OCI-M1 (cell line): Measurements from ENCODE around the gene OXCT1.
"Not testable (repeated sequence)": the region's sequence is repeated elsewhere in the genome, so short reads cannot be mapped to it uniquely, and the experiment has no call there.

Experiments used
- DNase-seq: peaks from one replicate; lab custom pipeline; 2025; lab: John Stamatoyannopoulos, UW

Gene OXCT1

GRCh38 chr5:41773799-41774198 lies 96.4 kb downstream of the OXCT1 start:
- no peak for DNase-seq

GRCh38 chr5:41772785-41773442 lies 97.3 kb downstream of the OXCT1 start:
- no peak for DNase-seq

GRCh38 chr5:41772056-41772455 lies 98.2 kb downstream of the OXCT1 start:
- DNase-seq: no peak

DNA sequence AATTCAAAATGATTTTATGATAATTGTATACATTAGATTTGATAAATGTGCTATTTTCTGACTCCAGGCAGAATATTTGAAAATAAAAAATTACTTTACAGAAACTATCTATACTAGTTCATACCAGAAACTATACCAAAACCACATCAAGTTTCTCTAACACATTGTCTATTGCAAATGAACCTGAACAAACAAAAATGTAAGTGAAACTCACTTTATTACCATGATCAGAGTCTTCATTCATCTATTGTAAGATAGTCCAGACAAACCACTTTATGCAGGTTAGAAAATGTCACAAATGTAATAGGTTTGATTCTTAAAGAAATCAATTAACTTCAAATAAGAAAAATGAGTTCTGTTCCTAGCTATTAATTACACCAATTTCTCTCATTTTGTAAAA lies 99.4 kb downstream of the OXCT1 start:
- DNase-seq: no peak

- no peak for DNase-seq
Measured at GRCh38 chr5:41768692-41769091, 101.5 kb downstream of the OXCT1 start.

DNA sequence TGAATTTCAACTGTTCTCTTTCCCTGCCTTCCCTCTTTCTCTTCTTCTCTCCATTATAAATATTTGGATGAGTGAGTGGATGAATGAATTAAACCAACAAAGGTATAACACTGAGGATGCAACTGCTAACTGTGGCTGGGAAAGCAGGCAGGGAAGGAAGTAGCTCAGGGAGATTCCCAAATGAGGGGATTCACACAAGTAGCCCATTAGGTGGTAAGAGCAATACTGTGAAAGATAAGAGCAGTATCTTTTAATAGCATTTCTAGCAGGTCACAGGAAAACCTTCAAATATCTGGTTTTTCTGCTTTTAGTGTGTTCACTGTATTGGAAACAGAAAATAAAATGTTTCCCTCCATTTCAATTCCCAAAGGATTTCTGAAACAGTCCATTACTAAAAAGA lies 105.6 kb downstream of the OXCT1 start:
- DNase-seq: no peak

DNA sequence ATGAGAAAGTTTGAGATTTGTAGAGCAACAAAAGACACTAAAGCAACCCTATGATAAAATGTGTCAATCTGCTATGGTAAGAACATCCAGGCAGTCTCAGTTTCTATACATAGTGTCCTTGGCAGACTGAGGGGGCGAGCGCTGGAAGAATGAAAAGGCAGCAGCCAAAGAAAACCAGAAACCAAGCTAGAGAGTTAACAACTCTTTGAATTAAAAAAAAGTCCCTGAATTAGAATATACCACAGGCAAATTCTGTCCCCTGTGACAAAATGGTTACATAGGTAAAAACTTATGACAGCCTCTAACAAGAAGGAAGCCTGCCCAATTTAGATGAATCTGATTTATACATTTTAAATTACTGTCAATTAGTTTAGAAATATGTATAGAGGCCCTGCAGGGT lies 106.7 kb downstream of the OXCT1 start:
- DNase-seq: no peak

DNA sequence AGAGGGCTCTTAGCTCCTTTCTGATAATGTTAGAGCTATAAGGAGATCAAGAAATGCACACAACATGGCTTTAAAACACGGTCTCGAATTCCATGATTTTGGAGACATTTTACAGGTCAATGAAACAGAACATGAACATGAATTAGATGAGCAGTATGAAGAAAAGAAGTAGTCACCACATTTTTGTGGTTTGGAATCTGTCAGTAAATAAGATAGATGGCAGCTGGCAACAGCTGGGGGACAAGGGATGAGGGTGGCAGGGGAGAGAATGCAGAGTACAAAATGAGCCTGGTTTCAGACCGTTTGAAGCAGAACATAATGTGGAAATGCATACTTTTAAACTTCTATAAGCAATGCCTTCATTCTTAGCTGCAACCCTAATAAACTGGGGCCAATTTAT lies 107.1 kb downstream of the OXCT1 start:
- DNase-seq: no peak

DNA sequence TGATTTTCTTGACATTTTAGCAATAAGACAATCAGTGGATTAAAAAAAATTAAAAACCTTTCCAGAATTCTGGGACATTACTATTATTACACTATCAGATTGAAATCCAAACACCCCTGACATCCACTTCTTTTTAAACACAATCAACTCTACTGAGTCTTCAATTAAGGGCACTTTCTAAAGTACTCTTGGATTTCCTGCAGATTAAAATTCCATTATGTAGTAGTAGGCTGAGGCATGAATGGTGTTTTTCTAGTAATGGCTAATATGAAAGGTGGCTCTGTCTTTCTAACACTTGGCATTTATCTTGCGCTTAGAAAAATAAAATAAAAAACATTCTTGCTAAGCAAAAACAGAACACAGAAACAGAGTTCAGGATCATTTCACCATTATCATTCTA lies 107.8 kb downstream of the OXCT1 start:
- DNase-seq: no peak

DNA sequence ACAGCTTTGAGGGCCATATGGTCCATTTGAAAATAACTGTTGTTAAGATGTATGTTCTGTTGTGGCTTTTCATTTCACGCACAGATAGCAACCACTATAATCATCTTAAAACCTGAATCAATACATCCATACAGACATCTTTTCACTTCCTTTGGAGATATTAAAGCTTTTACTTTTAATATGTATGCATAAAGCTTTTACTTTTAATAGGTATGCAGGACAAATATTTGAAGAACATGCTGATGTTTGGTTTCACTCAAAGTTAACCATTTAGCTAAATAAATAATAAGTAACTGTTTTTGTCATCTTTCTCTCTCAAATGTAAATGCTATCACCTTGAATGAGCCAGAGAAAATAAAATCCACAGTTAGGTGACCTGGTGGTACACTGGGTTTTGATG lies 108.6 kb downstream of the OXCT1 start:
- no peak for DNase-seq

- DNase-seq: no peak
Measured at GRCh38 chr5:41755705-41756104, 114.5 kb downstream of the OXCT1 start.

DNA sequence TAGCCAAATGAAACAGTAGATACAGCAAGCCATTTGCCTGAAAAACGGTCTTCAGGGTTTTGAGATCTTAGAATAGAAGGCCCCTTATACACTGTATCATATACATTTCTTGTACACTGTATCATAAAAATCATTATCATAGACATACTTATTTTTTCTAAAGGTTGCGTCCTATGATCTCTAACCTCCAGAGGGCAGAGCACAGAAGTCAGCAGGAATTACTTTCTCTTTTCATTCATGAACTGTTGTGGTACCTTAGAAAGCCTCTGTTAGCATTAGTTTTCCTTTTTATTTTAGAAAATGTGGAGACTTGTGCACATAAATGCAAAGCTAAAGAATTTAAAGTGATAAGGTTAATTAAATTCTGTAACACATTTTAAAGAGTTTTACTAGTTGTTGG lies 115.4 kb downstream of the OXCT1 start:
- peak; percentile 82 for DNase-seq

GRCh38 chr5:41751867-41752266 lies 118.4 kb downstream of the OXCT1 start:
- DNase-seq: no peak

DNA sequence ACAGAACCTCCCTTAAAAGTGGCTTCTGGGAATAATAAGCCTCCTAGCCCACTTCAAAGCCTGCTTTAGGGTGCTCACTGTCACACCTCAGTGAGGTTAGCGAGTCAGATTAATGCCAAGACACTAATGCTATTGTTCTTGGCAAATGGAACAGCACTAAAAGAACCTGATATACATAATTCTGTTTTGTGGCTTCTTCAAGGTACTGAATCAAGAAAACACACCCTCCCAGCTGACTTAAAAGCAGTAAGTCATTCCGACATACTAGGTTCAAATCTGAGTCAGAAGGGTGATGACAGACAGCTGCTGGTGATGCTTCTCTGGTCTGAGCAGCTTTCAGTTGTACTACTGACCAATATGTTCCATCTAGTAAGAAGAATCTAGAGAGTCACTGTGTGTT lies 121.6 kb downstream of the OXCT1 start:
- no peak for DNase-seq

DNA sequence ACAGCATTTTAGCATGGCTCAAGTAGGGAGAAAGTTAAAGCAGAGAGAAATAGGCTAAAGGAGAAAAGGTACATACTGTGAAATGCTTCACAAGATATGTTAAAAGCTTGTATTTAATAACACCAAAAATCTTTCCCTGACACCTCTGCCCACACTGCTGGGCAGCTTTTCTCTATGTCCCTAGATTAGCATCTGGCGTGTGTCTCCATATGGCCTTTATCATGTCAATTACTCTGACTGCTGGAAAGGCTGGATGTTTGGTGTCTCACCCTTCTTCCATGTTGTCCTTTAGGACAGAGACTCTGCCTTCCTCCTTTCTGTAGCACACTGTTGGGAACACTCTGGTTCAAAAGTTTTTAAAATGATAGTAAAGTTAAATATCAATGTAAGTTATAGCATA lies 122.5 kb downstream of the OXCT1 start:
- no peak for DNase-seq

GRCh38 chr5:41747301-41747700 lies 122.9 kb downstream of the OXCT1 start:
- DNase-seq: peak; percentile 43

- not testable (repeated sequence) for DNase-seq
Measured at GRCh38 chr5:41742608-41743007, 127.6 kb downstream of the OXCT1 start.

GRCh38 chr5:41738710-41739354 lies 131.4 kb downstream of the OXCT1 start:
- DNase-seq: peak; percentile 84

GRCh38 chr5:41736641-41737040 lies 133.6 kb downstream of the OXCT1 start:
- DNase-seq: no peak

DNA sequence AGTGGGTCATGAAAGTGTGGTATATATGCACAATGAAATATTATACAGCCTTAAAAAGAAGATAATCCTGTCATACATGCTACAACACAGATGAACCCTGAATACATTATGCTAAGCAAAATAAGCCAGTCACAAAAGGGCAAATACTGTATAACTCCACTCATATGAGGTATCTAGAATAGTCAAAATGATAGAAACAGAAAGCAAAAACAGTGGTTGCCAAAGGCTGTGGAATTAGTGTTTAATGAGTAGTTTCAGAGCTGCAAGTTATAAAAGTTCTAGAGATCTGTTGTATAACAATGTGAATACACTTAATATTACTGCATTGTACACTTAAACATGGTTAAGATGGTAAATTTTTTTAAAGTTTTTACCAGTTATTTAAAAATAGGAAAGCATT lies 135.0 kb downstream of the OXCT1 start:
- DNase-seq: no peak

- DNase-seq: not testable (repeated sequence)
Measured at GRCh38 chr5:41729381-41729780, 140.8 kb downstream of the OXCT1 start.

DNA sequence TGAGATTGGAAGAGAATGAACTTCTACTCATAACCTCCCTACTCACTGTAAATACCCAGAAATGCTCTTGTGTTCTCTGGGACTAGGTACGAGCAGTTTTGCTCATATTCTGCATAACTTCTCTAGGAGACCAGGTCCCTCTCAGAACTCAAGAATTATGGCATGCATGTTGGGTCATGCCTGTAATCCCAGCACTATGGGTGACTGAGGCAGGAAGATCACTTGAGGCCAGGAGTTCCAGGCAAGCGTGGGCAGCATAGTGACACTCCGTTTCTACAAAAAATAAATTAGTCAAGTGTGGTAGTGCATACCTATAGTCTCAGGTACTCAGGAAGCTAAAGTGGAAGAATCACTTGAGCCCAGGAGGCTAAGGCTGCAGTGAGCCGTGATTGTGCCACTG lies 141.9 kb downstream of the OXCT1 start:
- no peak for DNase-seq

DNA sequence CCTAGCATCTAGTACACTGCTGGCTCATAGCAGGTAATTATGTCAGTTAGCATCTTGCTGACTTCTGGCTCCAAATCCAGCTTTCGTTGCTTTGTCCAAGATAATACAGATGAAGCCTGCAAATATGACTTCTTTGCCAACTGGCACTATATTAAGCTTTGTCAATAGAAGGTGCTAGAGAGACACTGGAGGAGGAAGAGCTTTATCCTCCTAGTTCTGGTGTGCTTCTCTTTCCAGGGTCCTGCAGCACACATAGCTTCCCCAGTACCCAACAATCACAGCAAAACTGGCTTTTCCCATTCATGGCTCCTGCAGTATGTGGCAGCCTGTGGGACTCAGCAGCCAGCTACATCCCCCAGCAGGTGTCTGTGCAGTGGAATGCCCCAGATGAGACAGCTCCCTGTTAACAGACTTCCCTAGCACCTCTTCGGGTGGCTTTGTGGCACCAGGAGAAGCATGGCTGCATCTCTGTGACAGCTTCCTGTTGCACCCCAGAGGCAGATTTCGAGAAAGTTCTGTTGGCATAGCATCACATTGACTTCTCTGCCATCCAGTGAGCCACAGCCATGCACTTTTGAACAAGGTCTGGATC lies 147.8 kb downstream of the OXCT1 start:
- DNase-seq: peak; percentile 45

DNA sequence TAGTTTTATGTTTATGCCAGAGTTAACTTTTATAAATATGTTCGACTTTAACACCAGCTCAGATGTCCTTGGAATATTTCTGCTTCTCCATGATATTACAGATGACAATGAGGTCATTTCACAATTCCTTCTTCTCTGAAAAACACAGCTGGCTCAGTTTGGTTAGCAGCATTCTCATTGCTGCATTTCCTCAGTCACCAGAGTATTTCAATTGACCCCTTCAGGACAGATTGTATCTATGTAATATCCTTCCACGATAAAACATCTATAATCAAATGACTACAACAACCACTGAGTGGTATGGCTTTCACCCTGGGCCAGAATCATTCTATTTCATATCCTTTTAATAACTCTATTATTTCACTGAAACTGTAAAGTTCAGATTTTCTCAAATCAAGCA lies 148.7 kb downstream of the OXCT1 start:
- DNase-seq: no peak
